HG03342 (cell line): Measurements from ENCODE around the gene ARHGAP24.

Source experiments
- ATAC-seq: cut with Tn5 transposase; IDR thresholded peaks from one replicate; pipeline ENCODE4 v1.9.1; 2021; ENCODE audit warnings: mild to moderate bottlenecking, moderate library complexity; ENCODE audit not compliant: unreplicated experiment

Gene ARHGAP24

GRCh38 chr4:85577307-85577706 lies 102.4 kb downstream of the ARHGAP24 start:
- ATAC-seq: no peak

- ATAC-seq: no peak
Observed at GRCh38 chr4:85579942-85580341, 105.0 kb downstream of the ARHGAP24 start.

- no peak for ATAC-seq
Observed at GRCh38 chr4:85580489-85580888, 105.5 kb downstream of the ARHGAP24 start.

GRCh38 chr4:85587952-85588351 lies 113.0 kb downstream of the ARHGAP24 start:
- ATAC-seq: no peak

DNA sequence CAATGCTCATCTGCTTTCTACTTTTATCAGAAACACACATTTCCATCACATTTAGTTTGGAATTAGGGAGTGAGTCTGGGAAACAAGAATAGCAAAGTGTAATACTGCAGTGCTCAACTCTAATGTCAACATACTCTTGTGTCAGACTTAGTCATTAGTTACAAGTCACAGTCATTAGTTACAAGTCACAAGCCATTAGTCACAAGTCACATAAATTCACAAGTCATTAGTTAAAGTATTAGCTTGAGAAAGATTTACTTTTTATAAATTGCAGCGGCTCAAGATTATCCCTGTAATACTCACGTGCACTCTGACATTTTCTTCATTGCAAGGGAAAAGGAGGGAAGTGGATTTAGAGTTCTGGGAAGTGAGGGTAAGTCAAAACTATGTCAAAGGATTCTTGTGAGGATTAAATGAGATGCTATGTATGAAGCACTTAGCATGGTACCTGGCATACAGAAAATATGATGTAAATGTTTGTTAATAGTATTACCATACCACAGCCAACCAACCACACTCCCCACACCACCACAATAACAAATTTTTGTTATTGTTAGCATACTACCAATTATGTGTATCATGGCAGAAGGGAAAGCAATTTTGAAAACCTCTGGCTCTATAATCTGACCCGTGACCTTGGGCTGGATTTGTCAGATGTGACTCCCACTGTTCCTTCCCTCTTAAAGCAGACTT lies 116.6 kb downstream of the ARHGAP24 start:
- no peak for ATAC-seq

- ATAC-seq: no peak
Observed at GRCh38 chr4:85595098-85595775, 120.3 kb downstream of the ARHGAP24 start.

DNA sequence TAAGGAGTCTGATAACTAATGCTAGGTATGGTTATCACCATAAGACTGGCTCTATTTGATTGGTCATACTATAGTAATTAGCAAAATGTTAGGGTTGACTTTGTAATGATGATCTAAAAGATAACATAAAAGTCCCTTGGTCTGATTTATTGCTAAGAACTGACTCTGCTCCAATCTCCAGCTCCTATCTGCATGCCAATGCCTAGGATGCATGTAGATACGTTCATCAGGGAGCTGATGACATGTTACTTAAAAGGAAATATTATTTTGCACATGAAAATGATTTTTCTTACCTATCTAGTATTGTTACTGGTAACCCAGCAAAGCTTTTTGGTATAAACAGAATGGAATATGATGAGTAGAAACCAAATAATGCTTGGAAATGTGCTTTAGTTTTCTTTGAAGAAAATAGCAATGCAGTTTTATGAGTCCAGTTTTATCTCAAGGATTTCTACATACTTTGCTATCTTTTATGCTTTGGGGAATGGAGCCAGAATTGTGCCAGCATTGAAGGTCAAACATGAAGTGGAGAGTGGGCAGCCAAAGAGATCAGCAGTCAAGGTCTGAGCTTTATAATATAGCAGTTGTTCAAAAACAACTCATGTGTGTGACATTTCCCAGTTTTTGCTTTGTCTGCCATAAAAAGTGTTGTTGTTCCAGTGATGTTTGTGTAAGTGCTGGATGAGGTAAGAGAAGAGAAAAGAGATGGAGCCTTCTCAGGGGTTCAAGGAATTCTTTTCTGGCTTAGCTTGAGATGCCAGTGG lies 121.0 kb downstream of the ARHGAP24 start:
- no peak for ATAC-seq

DNA sequence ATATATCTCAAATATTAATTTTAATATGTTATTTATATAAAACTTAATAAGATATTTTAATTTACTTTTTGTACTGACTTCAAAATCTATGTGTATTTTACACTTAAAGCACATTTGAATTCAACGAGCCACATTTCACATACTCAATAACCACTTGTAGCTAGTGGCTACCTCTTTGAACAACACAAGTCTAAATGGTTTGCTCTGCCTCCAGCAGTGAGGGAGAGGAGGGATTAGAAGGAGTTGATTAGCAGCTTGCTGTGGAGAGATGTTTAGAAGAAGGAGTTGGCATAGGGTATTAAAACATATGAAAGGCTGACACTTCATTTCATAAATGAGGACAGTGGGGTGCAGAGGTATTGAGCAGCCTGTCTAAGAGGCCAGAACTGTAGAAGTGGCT lies 124.0 kb downstream of the ARHGAP24 start:
- ATAC-seq: no peak

DNA sequence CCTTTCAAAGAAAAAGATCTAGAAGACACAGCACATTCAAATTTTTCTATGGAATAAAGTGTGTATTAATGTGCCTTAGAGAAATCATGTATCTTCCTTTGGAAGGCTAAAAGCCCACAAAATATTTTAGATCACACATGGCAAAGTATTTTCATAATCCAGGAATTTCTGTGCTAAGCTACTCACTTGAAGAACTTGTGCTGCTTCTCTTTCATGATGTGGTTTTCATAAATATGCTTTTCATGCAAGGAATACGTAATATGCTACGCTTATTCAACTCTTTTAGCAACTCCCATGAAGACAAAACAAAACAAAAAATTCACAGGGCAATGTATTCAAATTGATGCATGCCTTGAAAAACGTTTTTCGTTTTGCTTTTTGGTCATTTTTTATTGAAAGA lies 125.6 kb downstream of the ARHGAP24 start:
- ATAC-seq: no peak

DNA sequence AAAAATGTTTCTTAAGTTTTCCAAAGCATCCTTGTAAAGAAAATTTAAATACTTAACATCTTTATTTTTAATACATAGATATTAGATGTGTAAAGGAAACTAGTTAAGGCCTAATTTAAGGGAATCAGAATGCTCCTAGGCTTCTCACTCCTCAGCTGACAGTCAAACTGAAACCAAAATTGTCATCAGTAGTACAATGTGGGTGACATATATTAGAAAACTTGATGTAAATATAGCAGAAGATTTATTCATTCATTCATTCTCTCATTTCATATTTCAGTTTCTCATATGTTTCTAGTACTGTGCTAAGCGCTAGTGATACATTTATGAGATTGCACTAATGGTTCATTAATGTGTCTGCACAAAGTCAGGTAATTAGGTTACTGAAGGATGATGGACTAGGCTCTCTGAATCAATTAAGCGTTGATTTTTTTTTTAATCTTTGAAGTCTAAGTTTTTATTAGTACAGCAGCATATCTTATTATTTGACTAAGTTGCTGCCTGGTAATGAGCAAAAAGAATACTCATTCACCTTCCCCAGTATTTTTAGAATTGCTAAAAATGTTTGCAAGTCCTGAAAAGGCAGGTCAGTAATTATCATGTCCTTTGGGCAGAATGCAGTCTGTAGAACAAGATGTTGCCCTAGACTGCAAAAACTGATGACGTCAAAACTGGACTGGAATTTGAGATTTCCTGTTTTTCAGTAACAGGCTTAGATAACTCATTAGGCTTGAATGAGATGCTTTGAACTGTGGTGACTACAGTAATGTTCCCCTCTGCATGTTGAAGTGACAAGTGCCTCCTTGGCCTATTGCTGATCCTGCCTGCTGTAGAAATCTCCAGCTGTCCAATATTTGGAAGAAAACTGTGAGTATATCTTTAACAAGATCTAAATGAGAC lies 128.7 kb downstream of the ARHGAP24 start:
- peak; percentile 46 for ATAC-seq

GRCh38 chr4:85606505-85606904 lies 131.6 kb downstream of the ARHGAP24 start:
- no peak for ATAC-seq

DNA sequence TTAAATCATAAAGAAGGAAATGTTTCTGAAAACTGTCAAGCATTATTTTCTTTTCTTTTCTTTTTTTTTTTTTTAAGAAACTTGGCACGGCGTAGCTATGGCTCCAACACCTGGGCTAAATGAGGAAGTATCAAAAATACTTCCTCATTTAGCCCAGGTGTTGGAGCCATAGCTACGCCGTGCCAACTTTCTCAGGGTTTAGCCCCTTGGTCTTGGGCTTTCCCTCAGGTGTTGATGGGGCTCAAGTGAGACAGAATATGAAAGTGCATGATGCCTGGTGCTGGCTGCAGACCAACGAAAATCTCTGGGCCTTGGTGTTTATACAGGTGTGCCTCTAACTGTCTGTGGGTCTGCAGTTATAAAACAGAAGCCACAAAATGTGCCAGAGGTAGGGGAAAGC lies 132.7 kb downstream of the ARHGAP24 start:
- ATAC-seq: peak; percentile 65

DNA sequence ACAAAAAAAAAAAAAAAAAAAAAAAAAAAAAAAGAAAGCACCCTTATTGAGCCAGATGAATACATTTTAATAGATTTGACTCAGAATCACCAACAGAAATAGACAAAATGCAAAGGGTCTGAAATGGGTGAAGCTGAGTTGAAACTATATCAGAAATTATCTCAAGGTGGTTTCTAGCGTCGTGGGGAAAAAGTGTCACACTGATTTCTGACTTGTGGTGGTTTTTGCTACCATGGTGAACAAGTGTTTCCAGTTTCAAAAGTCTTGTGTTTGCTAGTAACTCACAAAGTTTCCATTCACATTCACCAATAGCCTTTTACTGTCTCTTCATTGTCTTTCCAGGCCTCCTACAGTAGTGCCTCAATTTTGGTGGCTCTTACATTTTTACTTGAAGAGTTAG lies 135.5 kb downstream of the ARHGAP24 start:
- ATAC-seq: peak; percentile 91

DNA sequence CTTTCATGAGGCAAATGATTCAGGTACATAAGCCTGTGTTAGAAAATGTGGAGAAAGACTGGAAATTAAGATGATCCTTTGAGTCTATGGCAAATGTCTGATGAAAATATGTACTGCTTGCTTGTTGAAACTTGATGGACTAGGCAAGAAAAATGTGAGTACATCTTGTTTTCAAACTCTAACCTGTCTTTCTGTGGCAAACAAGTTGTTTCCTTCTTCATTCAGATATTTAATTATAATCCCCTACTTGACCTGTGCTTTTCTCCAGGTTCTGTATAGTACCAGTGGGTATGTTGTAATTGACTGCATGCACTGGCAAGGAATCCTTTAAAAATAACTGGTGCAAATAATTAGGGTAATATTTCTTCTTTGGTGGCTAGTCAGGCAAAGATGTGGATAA lies 136.7 kb downstream of the ARHGAP24 start:
- no peak for ATAC-seq

DNA sequence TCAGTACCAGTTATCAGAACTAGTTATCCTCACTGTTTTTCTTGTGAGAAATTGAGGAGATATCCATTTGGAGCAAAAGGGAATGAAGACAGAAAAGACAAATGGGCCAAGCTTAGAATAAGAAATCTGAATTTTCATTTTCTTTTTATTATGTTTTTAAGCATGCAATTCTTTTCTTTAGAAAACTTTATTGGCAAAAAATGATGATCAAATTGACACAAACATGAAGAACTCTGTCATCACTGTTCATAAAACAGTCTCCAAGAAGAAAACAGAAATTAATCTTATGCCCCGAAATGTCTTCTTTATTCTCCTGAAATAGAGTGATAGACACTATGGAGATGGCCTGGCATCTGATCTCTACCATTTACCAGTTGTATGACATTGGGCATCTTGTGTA lies 139.0 kb downstream of the ARHGAP24 start:
- no peak for ATAC-seq

- ATAC-seq: no peak
Observed at GRCh38 chr4:85615952-85616351, 141.0 kb downstream of the ARHGAP24 start.

GRCh38 chr4:85617202-85617601 lies 142.3 kb downstream of the ARHGAP24 start:
- ATAC-seq: no peak

DNA sequence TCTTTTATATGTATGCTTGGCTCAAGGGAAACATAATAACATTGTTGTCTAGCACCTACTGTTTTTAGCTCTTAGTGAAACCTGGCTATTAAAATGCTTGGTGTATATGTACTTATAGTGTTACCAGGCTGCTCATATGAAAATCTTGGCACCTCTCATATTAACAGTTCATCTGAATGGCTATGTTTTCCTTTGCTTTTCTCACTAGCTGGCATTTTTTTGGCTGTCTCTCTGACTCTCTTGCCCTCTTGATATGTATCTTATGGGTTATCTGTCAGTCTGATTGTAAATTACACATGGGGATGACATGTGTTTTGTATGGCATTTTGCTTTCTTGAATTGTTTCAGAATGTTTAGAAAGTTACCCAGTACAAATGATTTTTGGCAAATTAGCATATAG lies 158.0 kb downstream of the ARHGAP24 start:
- ATAC-seq: no peak

DNA sequence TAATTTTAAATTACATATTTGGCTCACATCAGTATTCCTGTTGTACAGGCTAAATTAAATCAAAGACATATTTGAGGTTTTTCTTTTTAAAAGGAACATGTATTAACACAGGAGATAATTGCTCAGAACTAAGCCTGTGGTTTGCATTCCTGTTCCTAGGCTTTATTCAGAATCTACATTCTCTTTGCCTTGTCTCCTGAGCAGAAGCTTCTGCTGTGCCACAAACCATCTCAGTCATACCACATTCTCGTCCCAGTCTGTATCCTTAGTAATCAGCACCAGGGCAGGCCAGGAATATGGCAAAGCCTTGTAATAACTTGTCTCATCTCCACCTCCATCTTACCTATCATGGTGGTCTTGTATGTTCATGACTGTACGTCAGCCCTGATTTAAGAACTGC lies 162.8 kb downstream of the ARHGAP24 start:
- no peak for ATAC-seq

GRCh38 chr4:85639946-85640345 lies 165.0 kb downstream of the ARHGAP24 start:
- ATAC-seq: no peak
